H1 (cell line): ENCODE measurements around the gene GPR137. TPM values are rescaled to one million over a fixed set of nuclear protein-coding genes. Genes with fewer than 3 reads are reported as not detected.

Source experiments
- BCL11A ChIP-seq, 2 experiments: IDR thresholded peaks; one replicate each; pipeline ENCODE4 v1.6.1; 2011; ENCODE audit warnings: low read depth in 2 of 2, low read length in 2 of 2, mild to moderate bottlenecking in 2 of 2
- POLR2AphosphoS5 ChIP-seq: IDR thresholded peaks from 2 replicates; pipeline ENCODE4 v1.6.1; 2011; ENCODE audit warnings: low read depth, low read length
- polyA plus RNA-seq, 7 experiments: library from polyadenylated mRNA; depleted of rRNA in 3 of 7; stranded (reverse) in 5 of 7; unstranded in 2 of 7; fragments of >200 nt in 5 of 7; fragments of 200-250 nt in 2 of 7; gene quantifications; 1 replicate in 5 of 7; 2 replicates in 1 of 7; 4 replicates in 1 of 7; pipeline versions ENCODE4 v1.2.1 to v1.2.3, GENCODE V29; 2011 to 2013; ENCODE audit warnings: missing spikeins in 2 of 7, mixed read lengths in 2 of 7
- total RNA-seq: library from RNA; stranded (reverse); fragmentation: NEBNext Ultra II Directional; extraction: Animal tissue kit (Norgen Biotek cat#: 25700); gene quantifications from 2 replicates; pipeline ENCODE4 v1.2.1, GENCODE V29; 2021

Gene GPR137
- total and polyA plus RNA-seq, 2 of the 8 experiments (the other 6 are each of a cell fraction or from before 2014, with no cell fraction given) = 36.2 to 37.8 TPM

DNA sequence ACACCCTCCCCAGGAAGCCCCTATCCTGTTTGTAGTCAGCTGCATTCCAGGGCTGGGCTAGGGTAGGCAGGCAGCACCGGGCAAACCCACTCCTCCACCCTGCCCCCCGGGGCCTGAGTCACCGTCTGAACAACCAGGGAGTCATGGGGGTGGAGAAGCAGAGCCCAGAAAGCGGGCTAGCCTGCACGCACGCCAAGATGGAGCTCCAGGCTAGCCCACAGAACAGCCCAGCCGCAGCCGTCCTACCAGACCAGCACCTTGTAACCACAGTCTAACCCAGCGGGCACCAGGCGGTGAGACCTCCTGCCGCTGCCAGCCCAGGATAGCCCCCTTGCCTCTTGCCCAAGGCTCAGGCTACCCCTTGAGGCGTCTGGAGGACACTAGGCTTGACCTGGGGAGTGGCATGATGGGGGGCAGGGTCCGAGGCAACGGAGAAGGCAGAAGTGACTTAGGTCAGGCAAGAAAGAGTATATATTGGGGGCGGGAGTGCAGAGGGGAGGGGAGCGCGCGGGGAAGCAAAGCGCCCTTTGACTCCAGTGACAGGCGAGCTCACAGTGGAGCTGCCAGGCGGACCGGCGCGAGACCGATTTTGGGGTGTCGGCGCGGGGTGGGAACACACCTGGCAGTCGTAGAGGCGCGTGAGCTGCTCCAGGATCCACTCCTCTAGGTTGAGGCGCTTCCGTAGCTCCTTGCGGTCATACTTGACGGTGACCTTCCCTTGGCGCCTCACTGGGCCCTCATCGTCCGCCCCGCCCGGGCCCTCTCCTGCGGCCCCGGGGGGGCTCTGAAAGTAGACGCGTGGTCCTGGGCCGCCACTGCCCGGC is 39.6 kb upstream of the GPR137 start (continued):
- TF ChIP-seq BCL11A (IDR thresholded peaks at IDR 0.05; ENCODE audit: low read depth in 2 of 2, low read length in 2 of 2) (no peak), POLR2AphosphoS5 (no peak; the same call in 1 of the 2 replicates)
